ENCODE results near the gene SPATA46.

DNA sequence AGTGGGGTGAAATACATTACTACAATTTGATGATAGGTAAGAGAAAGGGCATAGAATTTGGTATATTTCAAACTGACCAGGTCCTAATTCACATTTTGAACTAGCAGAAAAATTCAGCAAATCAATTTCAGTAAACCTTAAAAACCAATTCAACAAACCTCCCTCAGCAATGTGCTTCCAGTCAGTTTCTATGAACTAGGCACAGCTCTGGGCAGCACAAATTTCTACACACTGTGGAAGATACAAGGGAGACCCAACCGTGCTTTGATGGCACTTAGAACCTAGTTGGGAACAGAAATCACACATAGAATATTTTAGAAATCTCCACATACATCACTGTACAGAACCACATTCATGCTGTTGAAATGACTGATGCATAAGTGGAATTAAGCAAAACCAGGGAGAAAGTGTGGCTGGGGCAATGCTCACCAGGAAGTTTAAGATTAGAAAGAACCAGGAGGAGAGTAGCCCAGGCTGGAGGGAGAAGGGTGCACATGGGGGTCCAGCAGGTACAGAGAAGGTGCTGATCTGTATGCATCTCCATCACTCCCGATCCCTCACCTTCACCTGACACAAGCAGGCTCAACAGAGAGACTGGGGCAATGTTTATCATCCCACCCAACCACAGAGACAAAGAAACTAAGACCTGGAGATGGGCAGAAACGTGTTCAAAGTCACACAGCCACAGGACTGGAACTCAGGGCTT is 19.7 kb upstream of the SPATA46 start:
- TF ChIP-seq CTCF (IDR thresholded peaks at IDR 0.05) (no peak), POLR2AphosphoS5 (IDR thresholded peaks at IDR 0.05) (no peak), POLR2A (IDR thresholded peaks at IDR 0.05) (no peak)

Measured in breast epithelium (tissue), 3 donors.